ENCODE data around the gene IL10RB. TPM values are rescaled to one million over a fixed set of nuclear protein-coding genes. Genes with fewer than 3 reads are reported as not detected.

The IL10RB gene
- total RNA-seq, 1 donor from 2014 or later: 12.2 TPM

DNA sequence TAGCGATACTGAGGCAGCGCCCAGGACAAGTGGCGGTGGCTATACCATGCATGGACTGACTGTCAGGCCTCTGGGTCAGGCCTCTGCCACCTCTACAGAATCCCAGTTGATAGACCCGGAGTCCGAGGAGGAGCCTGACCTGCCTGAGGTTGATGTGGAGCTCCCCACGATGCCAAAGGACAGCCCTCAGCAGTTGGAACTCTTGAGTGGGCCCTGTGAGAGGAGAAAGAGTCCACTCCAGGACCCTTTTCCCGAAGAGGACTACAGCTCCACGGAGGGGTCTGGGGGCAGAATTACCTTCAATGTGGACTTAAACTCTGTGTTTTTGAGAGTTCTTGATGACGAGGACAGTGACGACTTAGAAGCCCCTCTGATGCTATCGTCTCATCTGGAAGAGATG, 3.2 kb upstream of the IL10RB start:
- DNase-seq (ENCODE audit: low spot score in 2 of 2): no peak
- FAIRE-seq: no peak

DNA sequence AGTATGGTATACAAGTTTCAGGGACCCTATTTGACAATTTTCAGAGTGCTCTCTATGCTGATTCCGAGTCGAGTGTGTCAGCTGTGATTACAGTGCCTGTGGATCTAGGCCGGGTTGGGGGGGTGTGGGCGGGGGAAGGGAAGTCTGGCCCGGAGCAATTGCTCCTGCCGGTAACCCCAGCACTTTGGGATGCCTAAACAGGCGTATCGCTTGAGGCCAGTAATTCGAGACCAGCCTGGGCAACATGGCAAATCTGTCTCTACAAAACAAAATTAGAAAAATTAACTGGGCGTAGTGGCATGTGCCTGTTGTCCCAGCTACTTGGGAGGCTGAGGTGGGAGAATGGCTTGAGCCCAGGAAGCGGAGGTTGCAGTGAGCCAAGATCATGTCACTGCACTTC, 1.6 kb upstream of the IL10RB start:
- DNase-seq (ENCODE audit: low spot score in 2 of 2) (no peak), FAIRE-seq (no peak)

DNA sequence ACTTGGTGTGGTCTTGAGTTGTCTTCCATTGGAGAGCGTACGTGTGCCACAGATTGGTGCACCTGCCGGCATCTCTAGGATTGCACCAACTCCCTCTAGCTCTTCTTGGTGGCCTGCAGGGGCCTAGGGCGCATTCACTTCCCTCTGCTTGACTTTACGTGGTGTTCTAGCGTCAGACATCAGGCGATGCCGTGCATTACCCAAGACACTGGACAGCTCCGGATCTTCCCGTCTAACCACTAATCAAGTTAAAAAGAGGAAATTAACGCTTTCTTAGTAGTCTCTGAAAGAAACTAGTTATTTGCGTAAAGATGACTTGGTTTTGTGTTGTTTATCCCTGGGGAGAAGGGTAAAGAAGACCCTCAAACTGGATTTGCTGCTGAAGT, 510 bp upstream of the IL10RB start:
- DNase-seq (ENCODE audit: low spot score in 2 of 2) (peak in 1 of 2 donors; percentile 34), FAIRE-seq (no peak)

DNA sequence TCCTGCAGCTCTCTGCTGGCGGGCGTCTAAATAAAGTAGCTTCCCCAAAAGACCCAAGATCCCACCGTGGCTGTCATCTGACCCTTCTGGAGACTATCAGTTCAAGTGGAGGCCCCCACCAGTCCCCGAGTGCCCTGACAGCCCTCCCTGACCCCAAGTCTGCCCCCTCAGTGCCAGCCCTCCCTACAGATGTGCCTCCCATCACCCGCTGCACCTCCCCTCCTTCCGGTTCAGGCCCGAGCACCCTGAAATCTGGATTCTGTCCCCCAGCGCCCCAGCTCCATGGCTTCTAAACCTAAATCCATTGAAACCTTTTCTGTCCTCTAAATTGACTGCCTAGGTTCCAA, 595 bp downstream of the IL10RB start:
- DNase-seq (ENCODE audit: low spot score in 2 of 2) (peak in 1 of 2 donors; percentile 24), FAIRE-seq (no peak)

DNA sequence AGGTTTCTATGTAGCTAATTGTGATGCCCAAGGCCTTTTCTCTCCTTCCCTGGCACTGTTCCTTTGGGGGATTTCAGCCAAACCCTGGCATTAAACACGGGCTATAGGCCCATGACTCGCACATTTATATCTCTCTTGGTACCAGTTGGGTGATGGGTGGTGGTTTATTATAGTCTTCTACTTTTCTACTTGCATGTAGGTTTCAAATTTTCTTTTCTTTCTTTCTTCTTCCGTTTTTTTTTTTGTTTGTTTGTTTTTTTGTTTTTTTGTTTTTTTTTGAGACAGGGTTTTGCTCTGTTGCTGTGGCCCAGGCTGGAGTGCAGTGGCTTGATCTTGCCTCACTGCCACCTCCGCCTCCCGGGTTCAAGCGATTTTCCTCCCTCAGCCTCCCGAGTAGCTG, 1.1 kb downstream of the IL10RB start:
- no peak for FAIRE-seq
- no peak for DNase-seq (ENCODE audit: low spot score in 2 of 2)

DNA sequence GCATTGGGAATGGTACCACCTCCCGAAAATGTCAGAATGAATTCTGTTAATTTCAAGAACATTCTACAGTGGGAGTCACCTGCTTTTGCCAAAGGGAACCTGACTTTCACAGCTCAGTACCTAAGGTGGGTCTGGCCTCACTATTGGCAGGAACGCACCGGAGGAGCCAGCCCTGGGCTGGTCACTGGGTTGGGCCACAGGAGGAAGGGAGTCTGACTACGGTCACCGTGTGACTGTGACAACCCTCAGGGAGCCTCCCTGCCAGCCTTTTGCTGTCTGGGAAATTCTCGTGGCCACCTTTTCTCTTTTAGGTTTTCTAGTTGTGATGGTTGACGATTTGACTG, 2.2 kb downstream of the IL10RB start:
- no peak for FAIRE-seq
- no peak for DNase-seq (ENCODE audit: low spot score in 2 of 2)

DNA sequence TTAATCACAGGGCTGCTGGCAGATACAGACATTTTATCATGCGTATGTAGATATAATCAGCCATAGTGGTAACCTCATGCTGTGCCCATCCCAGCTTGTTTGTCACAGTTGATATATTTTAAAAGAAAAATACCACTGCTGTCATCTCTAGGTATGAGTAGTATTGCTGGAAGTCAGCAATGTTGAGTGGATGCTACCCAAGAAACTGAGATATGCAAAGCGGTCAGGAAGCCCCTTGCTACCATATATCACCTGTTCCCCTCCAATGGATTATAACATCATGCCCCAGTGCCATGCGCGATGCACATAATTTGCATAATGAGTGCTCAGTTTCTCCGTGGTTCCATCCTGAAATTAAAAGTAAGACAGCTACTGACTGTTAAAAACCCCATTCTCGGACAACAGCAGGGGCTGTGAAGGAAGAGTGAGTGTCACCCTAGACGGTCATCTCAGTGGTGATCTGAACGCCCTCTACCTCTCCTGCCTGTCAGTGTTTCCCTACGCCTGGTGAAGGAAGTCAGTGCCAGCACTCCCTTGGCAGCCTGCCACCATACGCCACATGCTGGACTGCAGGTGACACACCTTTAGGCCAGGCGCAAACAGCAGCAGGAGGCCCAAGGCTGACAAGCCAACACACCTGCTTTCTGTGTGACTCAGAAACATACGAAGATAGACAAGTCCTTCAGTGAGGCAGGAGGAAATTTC, 2.7 kb downstream of the IL10RB start:
- DNase-seq (ENCODE audit: low spot score in 2 of 2): no peak

DNA sequence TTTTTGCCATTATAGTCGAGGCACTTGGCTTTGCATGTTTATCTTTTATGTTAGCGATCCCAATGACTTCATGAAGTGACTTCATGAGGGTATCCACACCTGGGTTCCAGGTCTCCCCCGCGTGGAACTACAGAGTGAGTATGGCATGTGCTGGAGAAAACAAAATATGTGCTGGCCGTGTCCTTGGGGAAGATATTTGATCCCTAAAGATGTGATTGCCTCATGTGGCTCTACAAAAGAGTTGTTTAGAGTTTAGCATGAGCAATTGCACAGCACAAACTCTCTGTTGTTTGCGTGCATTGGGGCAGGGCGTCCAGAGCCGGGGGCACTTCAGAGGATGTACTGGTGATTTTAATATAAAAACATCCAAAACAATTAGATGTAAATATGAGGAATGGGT, 4.8 kb downstream of the IL10RB start:
- FAIRE-seq (no peak), DNase-seq (ENCODE audit: low spot score in 2 of 2) (no peak)

More for the DNA sequence above, 2.7 kb downstream of the IL10RB start:
- no peak for FAIRE-seq

DNA sequence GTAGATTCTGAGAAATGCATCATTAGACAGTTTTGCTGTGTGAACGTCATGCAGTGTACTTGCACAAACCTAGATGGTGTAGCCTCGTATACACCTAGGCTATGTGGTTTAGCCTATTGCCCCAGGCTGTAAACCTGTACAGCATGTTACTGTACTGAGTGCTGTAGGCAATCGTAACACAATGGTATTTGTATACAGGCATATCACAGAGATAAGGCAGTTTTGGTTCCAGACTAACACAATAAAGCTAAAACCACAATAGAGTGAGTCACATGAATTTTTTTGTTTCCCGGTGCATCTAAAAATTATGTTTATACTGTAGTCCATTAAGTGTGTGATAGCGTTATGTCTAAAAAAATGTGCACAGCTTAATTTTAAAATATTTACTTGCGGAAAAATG, 6.9 kb downstream of the IL10RB start:
- FAIRE-seq: no peak
- DNase-seq (ENCODE audit: low spot score in 2 of 2): no peak

DNA sequence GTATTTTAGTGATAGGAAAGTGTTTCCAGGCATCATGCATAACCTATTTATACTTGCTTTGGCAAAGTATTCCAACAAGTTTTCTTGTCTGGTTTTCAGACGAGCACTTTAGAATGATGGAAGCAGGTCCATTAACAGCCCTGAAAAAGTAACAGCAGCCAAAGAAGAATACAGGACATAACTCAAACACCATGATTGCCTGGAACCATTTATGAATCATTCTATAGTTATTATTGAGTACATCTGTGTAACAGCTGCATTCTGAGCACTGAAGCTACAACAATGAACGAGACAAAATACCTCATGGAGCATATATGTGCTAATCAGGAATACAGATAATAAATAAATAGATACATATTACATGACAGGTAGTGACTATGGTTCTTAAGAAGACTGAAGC, 12.6 kb downstream of the IL10RB start:
- no peak for FAIRE-seq
- no peak for DNase-seq (ENCODE audit: low spot score in 2 of 2)

DNA sequence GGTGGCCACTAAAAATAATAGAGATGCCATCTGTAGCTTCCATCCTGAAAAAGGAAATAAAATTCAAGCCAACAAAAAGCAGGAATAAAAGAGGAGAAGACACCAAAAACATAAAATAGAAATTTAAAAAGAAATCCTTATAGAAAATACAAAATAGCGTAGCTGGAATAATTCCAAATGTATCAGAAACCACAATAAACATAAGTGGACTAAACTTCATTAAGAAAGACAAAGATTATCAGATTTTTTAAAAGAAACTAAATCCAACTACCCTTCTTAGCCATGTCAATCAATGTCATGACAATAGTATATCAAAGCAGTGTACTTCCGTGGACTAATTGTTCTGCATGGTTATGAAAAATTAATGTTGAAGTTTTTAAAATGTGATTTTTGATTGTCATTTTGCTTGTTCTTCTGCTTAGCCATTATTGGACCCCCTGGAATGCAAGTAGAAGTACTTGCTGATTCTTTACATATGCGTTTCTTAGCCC, 13.2 kb downstream of the IL10RB start:
- DNase-seq (ENCODE audit: low spot score in 2 of 2) (no peak), FAIRE-seq (no peak)

DNA sequence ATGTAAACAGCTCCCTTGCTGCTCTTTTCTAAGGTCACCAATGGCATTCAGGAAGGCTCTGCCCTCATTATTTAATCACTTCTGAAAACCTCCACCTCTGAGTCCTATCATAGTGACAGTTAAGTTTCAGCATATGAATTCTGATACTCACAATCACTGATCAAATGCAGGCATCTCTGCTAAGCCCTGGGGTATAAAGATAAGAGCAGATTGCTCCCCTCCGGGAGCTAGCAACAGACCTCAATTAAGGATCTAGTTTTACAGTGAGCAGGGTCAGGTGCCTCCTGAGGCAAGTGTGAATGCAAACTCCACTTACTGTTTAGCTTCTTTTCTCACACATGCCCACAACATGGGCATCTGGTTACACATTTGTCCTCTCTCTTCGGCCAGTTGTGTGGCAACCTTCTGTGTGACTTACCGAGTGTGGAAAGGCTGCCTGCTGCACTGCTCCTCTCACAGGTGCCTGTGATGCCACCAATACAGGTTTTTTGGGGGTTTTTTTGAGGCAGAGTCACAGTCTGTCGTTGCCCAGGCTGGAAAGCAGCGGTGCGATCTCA, 15.0 kb downstream of the IL10RB start:
- no peak for FAIRE-seq

DNA sequence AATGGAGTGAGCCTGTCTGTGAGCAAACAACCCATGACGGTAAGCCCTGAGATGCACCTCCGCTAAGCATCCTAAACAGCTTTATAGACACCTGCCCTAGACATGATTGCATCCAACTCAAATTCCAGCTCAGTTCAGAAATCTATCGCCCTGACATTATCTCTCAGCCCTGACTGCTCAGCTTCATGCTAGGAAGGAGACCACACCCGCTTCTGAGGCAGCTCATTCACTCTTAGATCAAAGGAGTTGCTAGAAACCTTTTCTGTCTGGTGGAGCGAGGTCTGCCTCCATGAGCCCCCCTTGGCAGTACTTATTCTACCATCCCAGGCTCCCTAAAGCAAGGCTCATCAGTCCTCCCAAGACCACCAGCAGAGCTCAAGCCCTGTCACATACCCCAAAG, 17.0 kb downstream of the IL10RB start:
- DNase-seq (ENCODE audit: low spot score in 2 of 2): no peak
- FAIRE-seq: no peak

More for the DNA sequence above, 15.0 kb downstream of the IL10RB start:
- DNase-seq (ENCODE audit: low spot score in 2 of 2): no peak

DNA sequence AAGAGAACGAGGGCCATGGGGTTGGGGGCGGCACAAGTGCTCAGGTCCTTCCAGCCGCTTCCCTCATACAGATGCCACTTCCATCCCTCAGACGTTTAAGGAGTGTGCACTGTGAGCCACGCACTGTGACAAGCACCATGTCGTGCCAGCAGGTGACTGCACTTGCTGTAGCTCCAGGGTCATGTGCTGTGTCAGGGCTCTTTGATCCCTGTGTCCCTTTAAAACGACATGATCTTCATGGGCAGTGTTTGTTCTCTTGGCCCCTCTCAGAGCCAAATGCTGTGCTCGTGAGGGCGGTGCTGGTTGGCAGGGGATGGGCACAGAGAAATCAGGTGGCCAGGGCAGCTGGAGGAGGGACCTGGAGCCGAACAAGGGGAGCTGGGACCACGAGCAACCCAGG, 19.9 kb downstream of the IL10RB start:
- DNase-seq (ENCODE audit: low spot score in 2 of 2) (no peak), FAIRE-seq (no peak)

DNA sequence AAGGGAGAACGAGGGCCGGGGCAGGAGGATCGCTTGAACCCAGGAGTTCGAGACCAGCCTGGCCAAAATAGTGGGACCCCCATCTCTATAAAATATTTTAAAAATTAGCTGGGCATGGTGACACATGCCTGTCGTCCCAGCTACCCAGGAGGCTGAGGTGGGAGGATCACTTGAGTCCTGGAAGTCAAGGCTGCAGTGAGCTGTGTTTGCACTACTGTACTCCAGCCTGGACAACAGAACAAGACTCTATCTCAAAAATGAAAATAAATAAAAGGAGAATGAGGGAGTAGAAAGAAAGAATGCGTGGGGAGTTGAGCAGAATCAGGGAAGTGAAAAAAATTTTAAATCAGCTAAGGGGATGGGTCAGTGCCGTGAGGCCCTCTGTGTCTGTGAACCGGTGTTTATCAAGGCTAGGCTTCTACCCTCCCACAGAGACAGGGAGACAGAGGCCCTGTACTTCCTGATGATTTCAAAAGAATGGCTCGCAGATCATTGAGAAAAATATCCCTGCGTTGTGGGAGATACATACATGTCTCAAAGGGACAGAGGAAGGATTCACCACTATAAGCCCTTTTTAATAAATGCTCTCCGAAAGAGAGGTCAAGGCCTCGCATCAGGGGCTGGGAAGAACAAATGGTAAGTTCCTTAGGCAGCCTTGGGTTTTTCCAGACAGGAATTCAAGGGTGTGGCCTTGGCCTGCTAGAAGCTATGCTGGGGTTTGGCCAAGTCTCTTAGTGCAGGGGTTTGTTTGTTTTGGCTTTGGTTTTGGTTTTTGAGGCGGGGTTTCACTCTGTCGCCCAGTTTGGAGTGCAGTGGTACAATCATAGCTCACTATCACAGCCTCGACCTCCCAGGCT, 20.7 kb downstream of the IL10RB start:
- no peak for FAIRE-seq
- no peak for DNase-seq (ENCODE audit: low spot score in 2 of 2)

DNA sequence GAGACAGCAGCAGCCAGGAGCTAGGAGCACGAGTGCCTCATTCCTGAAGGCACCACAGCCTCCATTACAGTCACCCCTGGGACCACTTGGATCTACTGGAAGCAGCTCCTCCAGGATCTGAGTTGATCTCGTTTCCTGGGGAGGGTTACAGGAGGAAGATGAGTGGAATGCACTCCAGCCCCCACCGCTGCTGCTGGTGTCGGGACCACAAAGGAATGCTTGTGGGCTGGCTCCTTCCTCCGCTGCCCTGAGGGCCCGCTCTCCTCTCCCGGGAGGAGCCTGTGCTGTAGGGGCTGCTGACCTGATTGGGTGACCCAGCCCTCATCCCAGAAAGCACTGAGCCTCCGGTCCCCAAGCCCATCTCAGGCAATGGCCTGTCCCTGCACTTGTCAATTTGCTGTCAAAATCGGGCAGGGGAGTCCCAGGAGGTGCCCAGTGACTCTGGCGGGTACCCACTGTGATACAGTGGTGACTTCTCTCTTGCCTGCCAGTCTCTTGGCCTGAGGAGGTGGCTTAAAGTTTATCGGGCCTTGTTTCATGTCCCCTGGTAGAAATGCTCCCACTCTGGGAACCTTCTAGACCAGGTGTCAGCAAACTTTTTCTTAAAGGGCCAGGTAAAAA, 23.1 kb downstream of the IL10RB start:
- FAIRE-seq (no peak), DNase-seq (ENCODE audit: low spot score in 2 of 2) (no peak)

DNA sequence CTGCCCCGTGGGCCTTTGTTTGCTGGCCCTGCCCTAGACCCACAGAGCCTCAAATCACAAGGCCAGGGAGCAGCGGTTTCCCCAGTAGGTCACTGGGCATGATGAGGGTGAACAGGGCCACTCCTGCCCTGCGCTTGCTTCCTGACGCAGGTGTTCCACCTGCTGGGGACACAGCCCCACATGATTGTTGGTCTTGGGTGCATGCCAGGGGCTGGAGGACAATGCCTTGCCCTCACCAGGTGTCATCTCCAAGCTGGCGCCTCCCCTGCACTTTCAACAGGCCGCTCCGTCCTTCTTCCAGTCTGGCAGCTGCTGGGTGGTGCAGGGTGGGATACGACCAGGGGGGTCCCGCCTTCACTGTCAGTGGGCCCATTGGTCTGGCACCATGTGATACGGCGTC, 24.3 kb downstream of the IL10RB start:
- FAIRE-seq (no peak), DNase-seq (ENCODE audit: low spot score in 2 of 2) (no peak)

DNA sequence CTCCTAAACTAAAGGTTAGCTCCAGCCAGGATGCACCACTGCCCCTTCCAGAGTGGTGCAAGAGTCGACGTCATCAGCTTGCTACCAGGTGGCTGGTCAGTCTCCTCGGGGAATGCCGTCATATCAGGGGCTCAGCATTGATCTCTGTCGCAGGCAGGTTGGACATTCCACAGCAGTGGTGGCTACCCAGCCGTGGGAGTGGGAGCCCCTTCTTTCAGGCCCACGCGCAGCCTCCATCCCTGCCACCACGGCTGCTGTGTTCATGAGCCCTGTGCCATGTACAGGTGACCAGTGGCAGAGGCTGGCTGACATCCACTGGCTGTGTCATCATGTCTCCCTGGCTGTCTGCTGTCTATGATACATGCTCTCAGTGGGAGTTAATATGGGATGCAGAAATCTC, 25.5 kb downstream of the IL10RB start:
- FAIRE-seq (no peak), DNase-seq (ENCODE audit: low spot score in 2 of 2) (no peak)

DNA sequence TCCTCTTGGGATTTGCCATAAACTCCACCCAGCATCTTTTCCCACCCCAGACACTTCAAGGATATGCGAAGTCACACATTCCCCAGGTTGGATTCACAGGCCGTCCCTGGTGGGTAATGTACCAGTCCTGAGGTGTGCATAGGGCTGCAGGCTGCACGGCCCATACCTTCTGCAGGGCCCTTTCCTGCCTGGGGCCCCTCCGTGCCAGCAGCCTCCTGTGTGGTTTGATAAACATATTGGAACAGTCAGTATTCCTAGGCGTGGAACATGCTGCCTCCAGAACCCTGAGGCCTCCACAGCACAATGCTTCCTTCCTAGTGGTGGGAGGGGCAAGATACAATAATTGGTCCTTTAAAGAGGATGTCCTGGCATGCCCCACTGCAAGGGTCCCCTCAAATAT, 26.6 kb downstream of the IL10RB start:
- no peak for DNase-seq (ENCODE audit: low spot score in 2 of 2)
- FAIRE-seq: no peak

DNA sequence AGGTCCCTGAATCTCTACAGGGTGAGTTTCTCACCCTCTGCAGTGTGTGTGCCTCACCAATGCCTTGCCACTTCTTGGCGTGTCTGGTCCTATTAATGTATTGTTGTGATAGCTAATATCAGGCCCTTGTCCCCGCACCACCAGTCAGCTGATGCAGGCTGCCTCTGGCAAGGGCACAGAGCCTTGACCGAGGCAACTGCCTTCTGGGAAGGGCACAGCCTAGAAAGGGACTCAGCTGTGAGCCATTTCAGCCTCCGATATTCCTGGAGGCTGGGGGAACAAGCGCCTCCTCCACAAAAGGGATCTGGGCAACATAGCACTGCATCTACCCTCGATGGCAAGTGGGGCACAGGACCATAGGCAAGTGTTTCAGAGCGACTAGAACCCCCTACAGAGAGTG, 27.0 kb downstream of the IL10RB start:
- DNase-seq (ENCODE audit: low spot score in 2 of 2) (no peak), FAIRE-seq (no peak)

DNA sequence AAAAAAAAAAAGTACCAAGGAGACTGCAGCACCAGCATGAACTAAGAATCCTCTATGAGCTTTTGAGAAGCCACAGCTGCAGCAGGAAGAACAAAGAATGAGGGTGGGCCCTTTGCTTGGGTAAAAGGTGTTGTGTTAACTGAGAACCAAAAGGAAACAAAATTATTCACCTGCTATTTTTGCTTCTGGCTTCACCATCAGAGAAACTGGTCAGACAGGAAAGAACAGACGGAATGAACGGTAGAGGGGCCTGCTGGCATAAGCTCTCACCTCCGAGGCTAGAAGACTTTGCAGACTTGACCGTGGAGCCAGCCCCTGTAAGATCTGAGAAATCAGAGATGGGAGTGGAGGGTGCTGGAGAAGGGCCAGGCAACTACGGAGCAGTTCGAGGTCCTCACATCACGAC, 27.6 kb downstream of the IL10RB start:
- FAIRE-seq (no peak), DNase-seq (ENCODE audit: low spot score in 2 of 2) (no peak)

All from frontal cortex (tissue), 4 donors.